B cell (primary cell): ENCODE measurements around the gene TCF12. TPM values are rescaled to one million over a fixed set of nuclear protein-coding genes. Genes with fewer than 3 reads are reported as not detected.
A peak's percentile ranks its signal among the peaks of the same experiment; 100 is the strongest.

Source experiments
- ATAC-seq: fragments of 200-7000 bp; cut with Tn5 transposase; one replicate; pipeline ENCODE4 v1.10.0; 2021; ENCODE audit warnings: low read depth, mild to moderate bottlenecking, moderate number of reproducible peaks, moderate library complexity
- CTCF ChIA-PET: fragments of 350-600 bp; sonication (Branson Sonifier 250); formaldehyde crosslinking; loops from one replicate; lab custom pipeline; 2021; ENCODE audit warnings: antibody characterized with exemption, inconsistent platforms; lab: Charles Lee
- POLR2A ChIA-PET: fragments of 350-600 bp; sonication (Branson Sonifier 250); formaldehyde crosslinking; loops from one replicate; lab custom pipeline; 2021; ENCODE audit warnings: antibody characterized with exemption; lab: Charles Lee
- DNase-seq: peaks from one replicate; pipeline ENCODE4 v3.0.0; 2013
- H2AFZ ChIP-seq: 2 replicates; pipeline ENCODE4 v1.6.1; 2012; ENCODE audit warnings: mild to moderate bottlenecking, low read depth, low read length; ENCODE audit not compliant: insufficient read depth, poor library complexity, severe bottlenecking
- H3K27ac ChIP-seq, 2 donors: 1 replicate in 1 of 2; 2 replicates in 1 of 2; pipeline ENCODE4 v1.5.1; 2012 to 2013; ENCODE audit warnings: low read length in 2 of 2, mild to moderate bottlenecking in 2 of 2, moderate library complexity in 1 of 2
- H3K27me3 ChIP-seq, 4 experiments: fragments of 200-600 bp in 1 of 4; sonication (generic) in 1 of 4; replicated peaks in 1 of 4; 1 replicate in 2 of 4; 2 replicates in 2 of 4; pipeline versions ENCODE4 v1.6.1 to v1.7.0; 2013 to 2016; ENCODE audit warnings: low read length in 3 of 4, mild to moderate bottlenecking in 2 of 4, mixed read lengths in 1 of 4, moderate library complexity in 1 of 4; ENCODE audit not compliant: insufficient read depth in 4 of 4, control insufficient read depth in 3 of 4; ENCODE audit errors: control extremely low read depth in 1 of 4
- H3K36me3 ChIP-seq, 2 experiments: replicated peaks in 1 of 2; 1 replicate in 1 of 2; 2 replicates in 1 of 2; pipeline versions ENCODE4 v1.6.1 to v1.7.1; 2013; ENCODE audit warnings: low read length in 1 of 2; ENCODE audit not compliant: insufficient read depth in 2 of 2, control insufficient read depth in 1 of 2; ENCODE audit errors: control extremely low read depth in 1 of 2, extremely low read depth in 1 of 2
- H3K4me1 ChIP-seq, 2 donors: fragments of 200-600 bp in 1 of 2; sonication (generic) in 1 of 2; 1 replicate in 1 of 2; 2 replicates in 1 of 2; pipeline versions ENCODE4 v1.5.1 to v1.6.1; 2013 to 2017; ENCODE audit warnings: low read length in 2 of 2; ENCODE audit not compliant: control insufficient read depth in 2 of 2, insufficient read depth in 2 of 2
- H3K4me2 ChIP-seq: replicated peaks from 2 replicates; pipeline ENCODE3; 2012; ENCODE audit warnings: mild to moderate bottlenecking, low read depth, low read length; ENCODE audit not compliant: poor library complexity, severe bottlenecking
- H3K4me3 ChIP-seq, 5 experiments: fragments of 200-600 bp in 1 of 5; sonication (generic) in 1 of 5; 1 replicate in 3 of 5; 2 replicates in 2 of 5; pipeline versions ENCODE4 v1.5.1 to v1.7.0; 2011 to 2016; ENCODE audit warnings: low read length in 4 of 5, mild to moderate bottlenecking in 4 of 5, low read depth in 2 of 5, control low read depth in 1 of 5, moderate library complexity in 1 of 5; ENCODE audit not compliant: insufficient read depth in 1 of 5; ENCODE audit errors: control extremely low read depth in 1 of 5, extremely low read depth in 1 of 5
- H3K79me2 ChIP-seq: fragments of 200-600 bp; sonication (generic); one replicate; pipeline ENCODE4 v1.6.0; 2016; ENCODE audit warnings: low read length; ENCODE audit not compliant: control insufficient read depth, insufficient read depth
- H3K9ac ChIP-seq: fragments of 200-600 bp; sonication (generic); 2 replicates; pipeline ENCODE4 v1.6.1; 2017; ENCODE audit warnings: mild to moderate bottlenecking, low read length, moderate library complexity
- H3K9me3 ChIP-seq, 3 donors: one replicate each; pipeline versions ENCODE4 v1.6.1 to v1.7.1; 2013; ENCODE audit warnings: low read length in 2 of 3; ENCODE audit not compliant: control insufficient read depth in 2 of 3, insufficient read depth in 1 of 3; ENCODE audit errors: control extremely low read depth in 1 of 3
- H4K20me1 ChIP-seq: 2 replicates; pipeline ENCODE4 v1.6.0; 2012; ENCODE audit warnings: mild to moderate bottlenecking, low read length; ENCODE audit not compliant: insufficient read depth, control insufficient read depth, poor library complexity, severe bottlenecking
- H3K27ac Mint-ChIP-seq: one replicate; pipeline ENCODE4 v1.8.0; 2021; ENCODE audit warnings: mixed read lengths
- H3K27me3 Mint-ChIP-seq: one replicate; pipeline ENCODE4 v1.8.0; 2021; ENCODE audit warnings: mixed read lengths
- H3K4me1 Mint-ChIP-seq: one replicate; pipeline ENCODE4 v1.8.0; 2021; ENCODE audit warnings: mixed read lengths
- H3K4me3 Mint-ChIP-seq: one replicate; pipeline ENCODE4 v1.8.0; 2021; ENCODE audit warnings: mixed read lengths
- H3K9me3 Mint-ChIP-seq: one replicate; pipeline ENCODE4 v1.8.0; 2022; ENCODE audit warnings: mixed read lengths; ENCODE audit not compliant: insufficient read depth
- CTCF ChIP-seq: fragments of 200-600 bp; IDR thresholded peaks from one replicate; pipeline ENCODE4 v1.8.0; 2022; ENCODE audit warnings: antibody characterized with exemption, mild to moderate bottlenecking
- EZH2 ChIP-seq: IDR thresholded peaks from 2 replicates; pipeline ENCODE4 v1.6.1; 2012; ENCODE audit warnings: borderline replicate concordance, low read depth, mild to moderate bottlenecking, moderate library complexity, low read length; ENCODE audit not compliant: insufficient read depth, poor library complexity, severe bottlenecking
- WGBS: methylation state at CpG from one replicate; pipeline ENCODE4 v1.1.5; 2013; ENCODE audit warnings: missing lambda C conversion rate; ENCODE audit not compliant: insufficient coverage; 5-methylcytosine and 5-hydroxymethylcytosine counted together
- intact Hi-C: fragments of 100-400 bp; cut with micrococcal nuclease; formaldehyde crosslinking; loops from one replicate; pipeline ENCODE4 v1.10.0; 2022
- polyA plus RNA-seq: library from polyadenylated mRNA; depleted of rRNA; stranded (reverse); fragments of >200 nt; gene quantifications from 2 replicates; pipeline ENCODE4 v1.2.3, GENCODE V29; 2012
- total RNA-seq, 2 donors: library from RNA; stranded (reverse); fragments of 120-200 nt in 1 of 2; gene quantifications; 1 replicate in 1 of 2; 2 replicates in 1 of 2; pipeline versions ENCODE4 v1.2.3 to v1.2.4, GENCODE V29; 2013 to 2022

TCF12 gene
- total and polyA plus RNA-seq, 2 donors (not counting 1 experiment from before 2014, with no cell fraction given): 27.1 to 131 TPM

GRCh38 chr15:57297630-57298029 lies 379.2 kb downstream of the TCF12 start:
- Mint-ChIP-seq H3K9me3 (no peaks in the 10 kb centered on the region), H3K4me1 (peaks cover 50% of the 10 kb centered on the region), H3K27ac (peak overlapping the region; percentile 98), H3K27me3 (no peaks in the 10 kb centered on the region), H3K4me3 (no peak overlapping the region)
- peaks cover 0 to 2% of the 10 kb centered on the region in 2 experiments for H3K36me3 ChIP-seq
- DNase-seq: no peak
- H3K27me3 ChIP-seq: no peaks in the 10 kb centered on the region
- H3K79me2 ChIP-seq: peaks cover 80% of the 10 kb centered on the region
- no peaks in the 10 kb centered on the region for H3K9me3 ChIP-seq
- H3K9ac ChIP-seq: peak overlapping the region; percentile 7
- intact Hi-C loops: loop anchor here (2.0 kb wide), 1 partner anchor 39 kb away; no protein-coding TSS in a partner anchor
- peak overlapping the region; percentile 96 to 99 for H3K27ac ChIP-seq
- TF ChIP-seq EZH2 (no peak), CTCF (no peak)
- peak overlapping the region; percentile 43 for H3K4me2 ChIP-seq
- H3K4me1 ChIP-seq: peaks cover 37 to 41% of the 10 kb centered on the region in 2 donors
- ChIA-PET POLR2A (interaction anchor here (7.3 kb wide), 1 partner anchor 14 kb away, joined by 109 read pairs; no protein-coding TSS in a partner anchor), CTCF (interaction anchor here (0.8 to 1.9 kb wide), 4 partner anchors 8 to 13 kb away, joined by 3 to 10 read pairs (median 5); no protein-coding TSS in a partner anchor)
- peaks cover 22% of the 10 kb centered on the region for H4K20me1 ChIP-seq
- WGBS: 91% methylated on average over 6 of the region's 6 CpGs
- H2AFZ ChIP-seq: peak overlapping the region; percentile 23
- ATAC-seq: no peak
- no peak overlapping the region for H3K4me3 ChIP-seq

GRCh38 chr15:57298204-57298603 lies 379.8 kb downstream of the TCF12 start:
- peak overlapping the region; percentile 98 for H3K9ac ChIP-seq
- peaks cover 39 to 44% of the 10 kb centered on the region in 2 donors for H3K4me1 ChIP-seq
- no peak for ATAC-seq
- DNase-seq: peak; percentile 40
- Mint-ChIP-seq H3K27ac (peak overlapping the region; percentile 98), H3K4me3 (peak overlapping the region; percentile 99), H3K4me1 (peaks cover 52% of the 10 kb centered on the region), H3K27me3 (no peaks in the 10 kb centered on the region), H3K9me3 (no peaks in the 10 kb centered on the region)
- peaks cover 83% of the 10 kb centered on the region for H3K79me2 ChIP-seq
- WGBS: 100% methylated on average over 1 of the region's 5 CpGs
- H3K4me2 ChIP-seq: peak overlapping the region; percentile 91
- H3K9me3 ChIP-seq: no peaks in the 10 kb centered on the region
- H3K27me3 ChIP-seq: no peaks in the 10 kb centered on the region
- H2AFZ ChIP-seq: no peak overlapping the region
- H4K20me1 ChIP-seq: peaks cover 28% of the 10 kb centered on the region
- no peak for TF ChIP-seq EZH2
- TF ChIP-seq CTCF: no peak
- intact Hi-C loops: loop anchor here (2.0 kb wide), 1 partner anchor 39 kb away; no protein-coding TSS in a partner anchor
- peak overlapping the region; percentile 96 to 99 for H3K27ac ChIP-seq
- POLR2A ChIA-PET: interaction anchor here (0.9 to 7.3 kb wide), 3 partner anchors 9 to 38 kb away, joined by 3 to 109 read pairs (median 3); no protein-coding TSS in a partner anchor
- peaks cover 0 to 7% of the 10 kb centered on the region in 2 experiments for H3K36me3 ChIP-seq
- CTCF ChIA-PET: interaction anchor here (0.9 to 1.9 kb wide), 2 partner anchors 11 to 13 kb away, joined by 10 to 11 read pairs; no protein-coding TSS in a partner anchor
- no peak overlapping the region for H3K4me3 ChIP-seq
